PFSK-1 (cell line): ENCODE measurements around the gene SND1.

Experiments
- FOXP2 ChIP-seq: optimal IDR thresholded peaks from 2 replicates; pipeline ENCODE3; 2011; ENCODE audit warnings: borderline replicate concordance, control low read depth, inconsistent platforms; ENCODE audit not compliant: insufficient read depth; ENCODE audit errors: extremely low read length, extremely low read depth
- POLR2AphosphoS5 ChIP-seq: IDR thresholded peaks from 2 replicates; pipeline ENCODE4 v1.6.1; 2012; ENCODE audit warnings: low read depth, mild to moderate bottlenecking, control low read depth, low read length, moderate library complexity
- SIN3A ChIP-seq: IDR thresholded peaks from 2 replicates; pipeline ENCODE4 v1.6.1; 2012; ENCODE audit warnings: mild to moderate bottlenecking, low read length, moderate library complexity, borderline replicate concordance; ENCODE audit not compliant: insufficient read depth
- TAF1 ChIP-seq: IDR thresholded peaks from 2 replicates; pipeline ENCODE4 v1.6.1; 2012; ENCODE audit warnings: low read length, control low read depth, borderline replicate concordance; ENCODE audit not compliant: insufficient read depth
- TF ChIP-seq, protein P1 (sequence below), 2 experiments: IDR thresholded peaks; 2 replicates each; pipeline versions ENCODE4 v1.6.1 to v1.8.0; 2011 to 2012; ENCODE audit warnings: low read depth in 2 of 2, low read length in 2 of 2, control low read depth in 1 of 2, inconsistent platforms in 1 of 2, mild to moderate bottlenecking in 1 of 2, moderate library complexity in 1 of 2; ENCODE audit not compliant: insufficient read depth in 1 of 2

The SND1 gene

DNA sequence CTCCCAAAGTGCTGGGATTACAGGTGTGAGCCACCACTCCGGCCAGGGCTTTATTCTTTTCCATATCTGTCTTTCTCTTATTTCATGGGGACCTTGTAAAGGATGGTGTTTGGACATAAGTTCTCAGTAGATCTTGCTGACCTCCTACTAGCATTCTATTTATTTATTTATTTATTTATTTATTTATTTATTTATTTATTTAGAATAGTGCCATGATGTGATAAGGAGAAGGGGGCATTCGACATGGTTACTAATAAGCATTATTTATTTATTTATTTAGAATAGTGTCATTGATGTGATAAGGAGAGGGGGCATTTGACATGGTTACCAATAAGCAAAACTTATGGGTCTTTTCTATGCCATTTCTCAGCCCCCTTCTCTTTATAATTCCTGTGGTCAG, 202.4 kb downstream of the SND1 start:
- TF ChIP-seq FOXP2 (no peak), POLR2AphosphoS5 (no peak), TAF1 (no peak), SIN3A (no peak)
- TF ChIP-seq, protein P1, sequence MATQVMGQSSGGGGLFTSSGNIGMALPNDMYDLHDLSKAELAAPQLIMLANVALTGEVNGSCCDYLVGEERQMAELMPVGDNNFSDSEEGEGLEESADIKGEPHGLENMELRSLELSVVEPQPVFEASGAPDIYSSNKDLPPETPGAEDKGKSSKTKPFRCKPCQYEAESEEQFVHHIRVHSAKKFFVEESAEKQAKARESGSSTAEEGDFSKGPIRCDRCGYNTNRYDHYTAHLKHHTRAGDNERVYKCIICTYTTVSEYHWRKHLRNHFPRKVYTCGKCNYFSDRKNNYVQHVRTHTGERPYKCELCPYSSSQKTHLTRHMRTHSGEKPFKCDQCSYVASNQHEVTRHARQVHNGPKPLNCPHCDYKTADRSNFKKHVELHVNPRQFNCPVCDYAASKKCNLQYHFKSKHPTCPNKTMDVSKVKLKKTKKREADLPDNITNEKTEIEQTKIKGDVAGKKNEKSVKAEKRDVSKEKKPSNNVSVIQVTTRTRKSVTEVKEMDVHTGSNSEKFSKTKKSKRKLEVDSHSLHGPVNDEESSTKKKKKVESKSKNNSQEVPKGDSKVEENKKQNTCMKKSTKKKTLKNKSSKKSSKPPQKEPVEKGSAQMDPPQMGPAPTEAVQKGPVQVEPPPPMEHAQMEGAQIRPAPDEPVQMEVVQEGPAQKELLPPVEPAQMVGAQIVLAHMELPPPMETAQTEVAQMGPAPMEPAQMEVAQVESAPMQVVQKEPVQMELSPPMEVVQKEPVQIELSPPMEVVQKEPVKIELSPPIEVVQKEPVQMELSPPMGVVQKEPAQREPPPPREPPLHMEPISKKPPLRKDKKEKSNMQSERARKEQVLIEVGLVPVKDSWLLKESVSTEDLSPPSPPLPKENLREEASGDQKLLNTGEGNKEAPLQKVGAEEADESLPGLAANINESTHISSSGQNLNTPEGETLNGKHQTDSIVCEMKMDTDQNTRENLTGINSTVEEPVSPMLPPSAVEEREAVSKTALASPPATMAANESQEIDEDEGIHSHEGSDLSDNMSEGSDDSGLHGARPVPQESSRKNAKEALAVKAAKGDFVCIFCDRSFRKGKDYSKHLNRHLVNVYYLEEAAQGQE (IDR thresholded peaks at IDR 0.05; ENCODE audit: insufficient read depth in 1 of 2, low read depth in 2 of 2, low read length in 2 of 2) = no peak

DNA sequence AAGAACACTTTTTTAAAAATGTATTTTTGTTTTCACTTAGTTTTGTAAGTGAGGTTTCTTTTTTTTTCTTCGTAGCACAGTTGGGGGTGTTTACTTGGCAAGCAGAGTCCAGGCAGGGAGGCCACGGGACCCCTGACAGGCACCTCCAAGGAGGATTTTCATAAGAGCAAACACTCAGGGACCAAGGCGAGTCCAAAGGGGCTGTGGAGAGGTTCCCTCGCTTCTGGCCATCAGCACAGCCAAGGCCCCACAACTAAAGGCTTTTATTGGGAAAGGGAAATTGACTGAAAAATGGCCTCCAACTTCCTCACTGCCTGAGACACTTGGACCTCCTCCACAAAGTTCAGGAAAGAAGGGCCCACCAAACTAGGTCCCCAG, 205.5 kb downstream of the SND1 start:
- no peak for TF ChIP-seq POLR2AphosphoS5
- no peak for TF ChIP-seq TAF1
- TF ChIP-seq SIN3A = no peak
- TF ChIP-seq FOXP2 = no peak
- TF ChIP-seq, protein P1 (IDR thresholded peaks at IDR 0.05; ENCODE audit: insufficient read depth in 1 of 2, low read depth in 2 of 2, low read length in 2 of 2) = no peak

DNA sequence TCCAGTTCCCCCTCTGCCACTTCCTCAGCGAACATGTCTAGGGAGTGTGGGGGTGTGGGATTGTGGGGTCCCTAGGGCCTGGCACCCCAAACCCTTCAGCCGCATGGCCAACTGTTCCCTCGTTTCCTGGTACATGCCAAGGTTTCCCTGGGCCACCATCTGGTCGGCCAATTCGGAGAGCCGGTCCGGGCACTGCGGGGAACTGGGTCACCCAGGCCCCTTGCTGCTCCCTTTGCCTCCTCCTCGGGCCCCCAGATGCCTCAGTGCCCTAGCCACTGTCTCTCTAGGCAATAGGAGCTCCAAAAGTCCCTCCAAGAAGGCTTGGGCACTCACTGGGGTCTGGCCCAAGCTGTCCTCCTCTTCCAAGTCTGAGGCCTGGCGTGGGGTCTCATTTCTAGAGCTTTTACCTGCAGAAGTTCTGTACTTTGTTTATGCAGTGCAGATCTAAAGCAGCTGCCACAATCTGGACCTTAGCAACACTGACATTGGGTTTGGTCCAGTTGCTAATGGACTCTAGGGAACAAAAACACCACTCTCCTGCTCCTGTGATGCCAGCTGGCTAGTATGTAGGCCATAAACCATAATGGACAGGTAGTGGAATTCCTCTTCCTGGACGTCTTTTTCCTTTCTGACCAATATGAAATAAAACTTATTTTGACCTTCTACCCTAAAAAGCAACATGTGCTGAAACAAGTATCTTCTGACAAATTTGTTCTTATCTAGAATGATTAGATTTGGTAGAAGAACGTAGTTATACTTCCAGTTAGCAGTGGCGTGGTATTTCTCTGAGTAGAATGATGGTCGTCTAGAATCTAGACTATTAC, 206.3 kb downstream of the SND1 start:
- no peak for TF ChIP-seq SIN3A
- no peak for TF ChIP-seq TAF1
- TF ChIP-seq POLR2AphosphoS5 = no peak
- TF ChIP-seq, protein P1 (IDR thresholded peaks at IDR 0.05; ENCODE audit: insufficient read depth in 1 of 2, low read depth in 2 of 2, low read length in 2 of 2) = no peak
- TF ChIP-seq FOXP2 = no peak

DNA sequence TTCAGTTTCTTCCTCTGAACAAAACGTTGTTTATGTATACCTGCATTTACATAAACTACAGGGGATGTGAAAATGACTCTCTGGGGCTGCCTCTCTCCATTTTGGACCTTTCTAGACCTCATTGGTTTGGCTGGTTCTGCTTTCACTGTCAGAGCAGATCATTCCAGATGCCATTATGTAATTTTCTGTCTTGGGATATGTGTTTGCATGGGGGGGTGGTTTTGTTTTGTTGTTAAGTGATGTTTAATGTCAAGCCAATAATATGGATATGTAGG, 206.9 kb downstream of the SND1 start:
- TF ChIP-seq, protein P1 (IDR thresholded peaks at IDR 0.05; ENCODE audit: insufficient read depth in 1 of 2, low read depth in 2 of 2, low read length in 2 of 2) = no peak
- TF ChIP-seq FOXP2 = no peak
- no peak for TF ChIP-seq SIN3A
- no peak for TF ChIP-seq TAF1
- no peak for TF ChIP-seq POLR2AphosphoS5

DNA sequence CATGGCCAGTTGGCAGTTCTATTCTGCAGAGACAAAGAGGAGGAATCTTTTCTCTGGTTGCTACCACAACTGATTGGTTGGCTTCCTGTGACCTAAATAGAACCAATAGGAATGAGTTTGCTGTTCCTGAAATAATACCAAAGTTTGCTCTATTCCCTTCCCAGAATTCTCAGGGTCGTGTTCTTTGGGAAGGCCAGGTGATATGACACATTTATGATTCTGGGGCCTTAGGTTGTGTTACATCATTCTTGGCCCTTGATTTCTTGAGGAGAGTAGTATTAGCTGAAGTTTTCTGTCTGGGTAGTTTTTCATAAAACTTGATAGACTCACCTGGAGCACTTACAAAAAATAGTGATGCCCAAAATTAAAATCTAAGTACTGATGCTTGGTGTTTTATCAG, 207.3 kb downstream of the SND1 start:
- TF ChIP-seq POLR2AphosphoS5 (no peak), TAF1 (no peak), SIN3A (no peak), FOXP2 (no peak)
- TF ChIP-seq, protein P1 (IDR thresholded peaks at IDR 0.05; ENCODE audit: insufficient read depth in 1 of 2, low read depth in 2 of 2, low read length in 2 of 2) = no peak
